NCI-H2081 (cell line): Measurements from ENCODE around the gene RND3.

Source experiments
- DNase-seq, 2 experiments: peaks; one replicate each; lab custom pipeline; 2025; lab: John Stamatoyannopoulos, UW

The RND3 gene

DNA sequence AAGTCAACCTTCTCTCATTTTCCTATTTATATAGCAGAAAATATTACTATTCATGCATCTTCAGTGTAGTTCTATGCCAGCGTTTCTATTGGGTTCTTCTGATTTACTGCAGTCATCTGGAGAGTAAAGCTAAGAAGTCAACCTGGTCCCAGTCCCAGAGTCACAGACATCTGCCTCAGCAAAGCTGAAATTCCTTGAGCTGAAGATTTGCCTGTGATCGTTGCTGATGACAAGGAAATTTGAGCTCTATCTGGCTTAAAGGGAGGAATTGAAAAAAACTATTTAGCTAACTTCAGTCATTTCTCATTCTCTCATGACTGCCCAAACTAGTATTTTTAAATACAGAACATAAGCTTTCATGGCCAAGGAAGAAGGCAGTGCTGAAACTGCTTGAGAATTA is 45.7 kb downstream of the RND3 start:
- no peak for DNase-seq

DNA sequence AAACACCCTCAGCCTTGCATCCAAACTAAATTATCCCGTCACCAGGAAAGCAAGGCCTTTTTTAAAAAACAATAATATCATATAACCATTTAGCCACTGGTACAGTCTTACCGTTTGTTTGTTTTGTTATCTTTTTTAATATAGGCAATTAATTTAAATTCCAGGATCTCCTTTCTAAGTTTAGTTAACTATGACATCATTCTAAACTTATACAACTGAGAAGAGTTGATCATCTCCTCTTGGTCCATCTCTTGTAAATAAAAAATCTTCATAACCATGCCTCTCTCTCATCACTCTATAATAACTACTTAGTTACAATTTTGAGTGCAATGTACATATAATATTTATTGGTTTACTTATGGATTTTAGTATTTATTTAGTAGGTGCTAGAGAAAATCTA is 46.2 kb downstream of the RND3 start:
- DNase-seq = no peak

DNA sequence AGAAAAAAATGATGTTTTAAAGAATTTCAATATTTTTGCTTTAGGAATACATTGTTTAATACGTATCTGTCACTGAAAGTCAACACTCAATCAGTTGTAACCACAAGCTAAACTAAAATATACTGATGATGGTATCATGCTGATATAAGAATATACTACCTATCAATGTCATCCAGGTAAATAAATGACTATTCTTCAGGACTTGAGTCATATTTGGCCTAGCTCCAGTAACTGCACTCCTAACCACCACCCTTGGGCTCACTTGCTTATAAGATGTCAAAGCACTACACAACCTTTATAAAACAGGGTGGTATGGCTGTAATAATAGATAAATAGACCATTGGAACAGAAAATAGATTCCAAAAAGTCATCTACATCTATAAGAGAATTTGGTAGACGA is 48.8 kb downstream of the RND3 start:
- DNase-seq = no peak

GRCh38 chr2:150438041-150438440 is 49.4 kb downstream of the RND3 start:
- DNase-seq = no peak

- DNase-seq = no peak
Measured at GRCh38 chr2:150432312-150432625, 55.2 kb downstream of the RND3 start.

DNA sequence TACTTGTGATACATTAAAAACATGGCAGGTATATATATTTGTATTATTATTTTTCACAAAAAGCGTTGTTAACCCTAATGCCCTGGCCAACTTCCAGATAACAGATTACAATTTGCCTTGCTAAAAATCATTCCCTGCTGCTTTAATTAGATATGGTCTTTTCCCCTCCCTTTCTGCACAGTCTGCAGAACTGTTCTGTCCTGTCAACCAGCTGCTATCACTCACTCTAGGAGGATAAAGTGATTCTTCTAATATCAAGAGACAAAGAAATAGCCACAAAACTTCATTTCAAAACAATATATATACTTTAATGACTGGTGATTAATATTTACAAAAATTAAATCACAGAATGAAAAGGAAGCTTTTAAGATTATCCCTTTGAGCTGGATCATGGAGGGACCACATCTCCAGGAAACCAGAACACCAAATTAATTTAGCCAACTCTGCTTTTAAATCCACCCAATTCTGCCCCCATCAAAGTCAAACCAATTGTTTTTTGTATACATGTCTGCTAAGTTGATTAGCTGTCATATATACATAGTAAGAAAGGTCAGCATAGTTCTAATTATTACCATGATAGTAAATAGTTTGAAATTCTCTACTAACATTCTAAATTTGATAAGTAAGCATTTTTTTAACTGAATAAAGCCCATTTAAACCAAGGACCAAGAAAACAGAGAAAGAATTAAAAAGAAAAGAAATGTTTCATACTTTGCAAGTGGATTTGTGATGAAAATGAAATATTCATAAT is 55.7 kb downstream of the RND3 start:
- DNase-seq = no peak

DNA sequence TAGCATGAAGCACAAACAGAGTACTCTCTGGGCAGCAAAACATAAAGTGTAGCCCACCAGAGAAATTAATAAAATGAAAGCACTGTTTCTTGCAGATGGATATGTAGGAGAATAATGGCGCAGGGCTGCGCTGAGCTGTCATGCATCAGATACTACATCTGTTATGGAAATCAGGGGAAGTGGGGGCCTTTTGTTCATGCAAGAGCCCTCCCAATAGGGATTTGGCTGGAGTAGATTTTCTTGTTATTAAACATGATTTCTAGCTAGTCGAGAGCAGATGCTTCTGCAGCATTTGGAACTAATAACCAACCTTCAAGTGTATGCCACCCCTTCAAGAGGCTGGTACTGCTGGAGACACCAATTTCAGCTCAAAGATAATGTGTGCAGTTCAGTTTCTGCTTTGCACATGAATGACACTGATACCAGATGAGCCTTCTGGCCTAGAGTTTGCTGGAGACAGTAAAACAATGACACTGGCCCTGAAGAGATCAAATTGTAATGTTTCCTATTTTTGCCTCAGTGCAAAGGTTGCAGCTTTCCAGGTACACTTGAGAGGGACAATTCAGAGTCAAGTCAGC is 58.0 kb downstream of the RND3 start:
- DNase-seq = no peak

- no peak for DNase-seq
Measured at GRCh38 chr2:150428641-150429040, 58.8 kb downstream of the RND3 start.

- DNase-seq = no peak
Measured at GRCh38 chr2:150427298-150427697, 60.2 kb downstream of the RND3 start.

DNA sequence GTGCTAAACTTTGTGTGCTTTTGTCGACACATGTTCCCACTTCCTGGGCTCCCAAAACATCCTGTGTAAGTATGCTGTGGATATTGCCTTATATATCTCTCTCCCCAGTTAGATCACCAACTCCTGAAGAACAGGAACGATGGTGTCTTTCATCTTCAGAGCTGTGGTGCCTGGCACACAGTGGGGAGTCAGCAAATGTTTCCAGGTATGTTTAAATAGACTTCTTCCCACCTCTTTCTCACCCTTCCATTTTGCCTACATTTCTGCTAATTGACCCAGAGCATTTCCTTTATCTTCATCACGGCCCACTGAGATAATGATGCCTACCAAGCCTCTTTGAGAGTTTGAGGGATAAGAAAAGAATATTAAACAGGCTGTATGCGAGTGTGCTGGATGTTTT is 60.7 kb downstream of the RND3 start:
- DNase-seq = no peak

DNA sequence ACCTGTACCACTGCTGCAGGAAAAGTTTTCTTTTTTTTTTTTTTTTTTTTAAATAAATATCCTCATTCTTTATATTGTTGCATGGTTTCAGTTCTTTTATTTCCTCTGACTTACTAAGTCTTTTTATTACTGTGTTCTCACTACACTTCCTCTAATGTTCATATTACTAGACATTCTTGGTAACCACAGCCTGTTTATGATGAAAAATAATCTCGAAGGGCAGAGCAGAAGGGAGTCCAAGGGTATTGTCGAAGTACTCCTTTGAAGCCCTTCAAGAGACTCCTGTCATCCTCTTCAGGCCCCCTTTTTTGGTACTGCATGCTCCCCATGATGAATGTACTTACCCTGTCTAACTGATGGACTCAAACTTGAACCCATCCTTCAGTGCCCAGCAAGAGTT is 61.2 kb downstream of the RND3 start:
- DNase-seq = no peak

DNA sequence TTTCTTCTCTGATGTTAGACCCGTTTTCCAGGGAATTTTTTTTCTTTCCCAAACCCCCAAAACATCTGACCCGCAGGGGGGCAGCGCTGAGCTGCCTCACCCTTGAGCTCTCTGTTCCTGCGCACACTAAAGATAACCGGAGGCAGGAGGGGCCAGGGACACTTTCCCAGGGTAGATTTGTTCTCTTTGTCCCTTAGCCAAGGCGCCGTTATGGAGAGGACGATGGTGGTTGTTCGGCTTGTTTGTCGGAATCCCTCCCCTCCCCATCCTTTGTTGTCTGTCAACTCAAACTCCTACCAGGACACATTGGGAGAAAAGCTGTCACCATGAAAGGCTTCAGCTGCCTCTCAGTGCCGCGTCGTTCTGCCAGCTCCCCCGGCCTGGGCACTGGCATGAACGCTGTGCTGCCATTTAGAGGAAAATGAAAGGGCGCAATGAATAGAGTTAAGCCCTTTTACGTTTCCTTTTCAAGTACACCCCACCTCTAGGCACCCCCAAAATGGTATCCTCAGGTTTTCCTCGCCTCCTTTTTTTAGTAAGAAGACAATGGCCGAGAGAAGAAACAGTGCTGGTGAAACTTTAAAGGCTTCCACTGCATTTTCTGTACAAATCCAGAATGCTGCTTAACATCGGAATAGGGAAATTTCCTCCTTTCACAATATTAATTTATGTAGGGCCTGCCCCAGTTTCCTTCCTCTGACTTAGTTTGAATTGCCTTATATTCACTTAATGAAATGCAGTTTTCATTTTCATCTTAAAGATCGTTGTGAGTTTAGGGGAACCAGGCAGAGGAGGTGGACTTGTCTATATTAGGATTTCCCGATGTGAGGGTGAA is 62.1 kb downstream of the RND3 start:
- no peak for DNase-seq

- DNase-seq = no peak
Measured at GRCh38 chr2:150424406-150424805, 63.1 kb downstream of the RND3 start.

DNA sequence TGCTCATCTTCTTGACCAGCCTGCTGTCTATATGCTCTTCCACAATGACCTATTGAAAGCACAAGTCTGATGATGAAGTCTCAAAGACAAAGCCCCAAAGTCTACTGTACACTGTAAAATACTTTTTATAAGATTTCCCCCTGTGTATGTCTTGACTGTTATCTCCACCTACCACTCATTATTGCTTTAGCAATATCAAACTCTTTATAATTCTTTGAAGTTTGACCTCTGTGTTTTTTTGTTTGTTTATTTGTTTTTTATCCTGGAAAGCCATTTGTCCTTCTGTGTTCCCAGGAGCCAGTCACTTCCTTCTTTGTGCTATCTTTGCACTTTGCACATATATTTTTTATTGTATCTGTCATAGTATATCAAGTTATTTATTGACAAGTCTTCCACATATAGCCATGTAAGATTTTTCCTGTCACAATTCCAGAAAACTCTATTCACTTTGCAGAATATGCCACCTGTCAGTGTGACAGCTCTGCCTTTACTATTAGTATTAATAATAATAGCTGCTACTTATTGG is 66.3 kb downstream of the RND3 start:
- no peak for DNase-seq

- no peak for DNase-seq
Measured at GRCh38 chr2:150418916-150419315, 68.6 kb downstream of the RND3 start.
